Loucy (cell line): ENCODE data around the gene COL25A1.

ENCODE experiments used
- H2AFZ ChIP-seq: fragments of 200-600 bp; sonication (generic); 2 replicates; pipeline ENCODE4 v1.6.0; 2016; ENCODE audit warnings: antibody characterized with exemption, mild to moderate bottlenecking, low read length, moderate library complexity
- H3F3A ChIP-seq: fragments of 200-600 bp; 2 replicates; pipeline ENCODE4 v1.6.0; 2016; ENCODE audit warnings: antibody characterized with exemption, low read depth, mild to moderate bottlenecking
- H3K27me3 ChIP-seq: fragments of 200-600 bp; sonication (generic); 2 replicates; pipeline ENCODE4 v1.6.1; 2014; ENCODE audit warnings: low read length, mild to moderate bottlenecking; ENCODE audit not compliant: insufficient read depth, poor library complexity, severe bottlenecking
- H3K36me3 ChIP-seq: fragments of 200-600 bp; sonication (generic); 2 replicates; pipeline ENCODE4 v1.6.1; 2016; ENCODE audit warnings: low read length; ENCODE audit not compliant: insufficient read depth
- H3K4me1 ChIP-seq: fragments of 200-600 bp; sonication (generic); 2 replicates; pipeline ENCODE4 v1.5.1; 2014; ENCODE audit warnings: low read length, mild to moderate bottlenecking; ENCODE audit not compliant: insufficient read depth, poor library complexity, severe bottlenecking
- H3K4me2 ChIP-seq: fragments of 200-600 bp; sonication (generic); 2 replicates; pipeline ENCODE4 v1.6.0; 2014; ENCODE audit warnings: antibody characterized with exemption, low read length, low read depth, mild to moderate bottlenecking; ENCODE audit not compliant: poor library complexity, severe bottlenecking
- H3K4me3 ChIP-seq: fragments of 200-600 bp; sonication (generic); 2 replicates; pipeline ENCODE4 v1.5.1; 2014; ENCODE audit warnings: low read length, mild to moderate bottlenecking, mixed read lengths; ENCODE audit not compliant: poor library complexity, severe bottlenecking
- H3K79me2 ChIP-seq: fragments of 200-600 bp; sonication (generic); 2 replicates; pipeline ENCODE4 v1.6.1; 2014; ENCODE audit warnings: low read length; ENCODE audit not compliant: insufficient read depth
- H3K9ac ChIP-seq: fragments of 200-600 bp; sonication (generic); 2 replicates; pipeline ENCODE4 v1.6.0; 2014; ENCODE audit warnings: mild to moderate bottlenecking, low read depth, low read length, moderate library complexity; ENCODE audit not compliant: poor library complexity, severe bottlenecking
- H3K9me2 ChIP-seq: fragments of 200-600 bp; sonication (generic); replicated peaks from 2 replicates; pipeline ENCODE4 v1.6.1; 2016; ENCODE audit warnings: low read depth, low read length, mixed read lengths
- H3K9me3 ChIP-seq: fragments of 200-600 bp; sonication (generic); 2 replicates; pipeline ENCODE4 v1.6.1; 2014; ENCODE audit warnings: mild to moderate bottlenecking, antibody characterized with exemption, low read length, low read depth; ENCODE audit not compliant: insufficient read depth
- H4K20me1 ChIP-seq: fragments of 200-600 bp; sonication (generic); 2 replicates; pipeline ENCODE4 v1.6.0; 2014; ENCODE audit warnings: antibody characterized with exemption, low read length, mild to moderate bottlenecking; ENCODE audit not compliant: insufficient read depth, poor library complexity, severe bottlenecking
- EZH2phosphoT487 ChIP-seq: fragments of 200-600 bp; IDR thresholded peaks from 2 replicates; pipeline ENCODE4 v1.6.1; 2018; ENCODE audit warnings: antibody characterized with exemption, mild to moderate bottlenecking, moderate library complexity, borderline replicate concordance
- TF ChIP-seq, protein P1 (sequence below): fragments of 200-600 bp; sonication (generic); conservative IDR thresholded peaks from 2 replicates; pipeline ENCODE4 v1.5.1; 2014; ENCODE audit warnings: mild to moderate bottlenecking, antibody characterized with exemption, low read length

COL25A1 gene

DNA sequence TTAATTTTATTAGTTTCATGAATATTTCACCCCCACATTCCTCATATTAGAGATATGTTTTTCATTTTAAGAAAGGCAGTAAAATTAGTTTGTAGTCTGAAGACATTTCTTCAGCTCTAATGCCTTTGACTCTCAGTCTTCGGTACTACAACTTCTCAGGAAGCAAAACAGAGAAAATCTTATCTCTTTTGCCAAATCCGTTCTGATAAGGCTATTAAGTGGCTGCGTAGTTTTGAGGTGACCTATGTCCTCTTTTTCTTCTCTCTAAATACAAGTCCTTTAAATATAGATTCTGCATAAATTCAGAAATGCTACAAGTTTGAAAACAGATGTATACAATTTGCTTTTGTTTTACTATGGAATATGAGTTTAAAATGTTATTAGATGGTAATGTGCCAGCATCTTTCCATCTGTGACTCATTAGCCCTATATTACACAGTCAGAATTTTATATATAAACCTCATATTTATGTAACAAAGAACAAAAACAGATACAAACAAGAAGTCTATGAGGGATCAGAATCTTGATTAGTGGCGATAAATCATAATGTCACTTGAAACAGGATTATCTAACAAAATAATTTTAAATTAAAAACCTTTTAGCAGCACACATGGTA, 358.4 kb downstream of the COL25A1 start:
- no peaks in the 10 kb centered on the region for H3K4me1 ChIP-seq
- H4K20me1 ChIP-seq = no peaks in the 10 kb centered on the region
- no peak overlapping the region for H3K9ac ChIP-seq
- no peaks in the 10 kb centered on the region for H3K36me3 ChIP-seq
- no peak overlapping the region for H2AFZ ChIP-seq
- H3K9me2 ChIP-seq = no peaks in the 10 kb centered on the region
- H3K9me3 ChIP-seq = no peaks in the 10 kb centered on the region
- TF ChIP-seq EZH2phosphoT487 = no peak
- TF ChIP-seq, protein P1, sequence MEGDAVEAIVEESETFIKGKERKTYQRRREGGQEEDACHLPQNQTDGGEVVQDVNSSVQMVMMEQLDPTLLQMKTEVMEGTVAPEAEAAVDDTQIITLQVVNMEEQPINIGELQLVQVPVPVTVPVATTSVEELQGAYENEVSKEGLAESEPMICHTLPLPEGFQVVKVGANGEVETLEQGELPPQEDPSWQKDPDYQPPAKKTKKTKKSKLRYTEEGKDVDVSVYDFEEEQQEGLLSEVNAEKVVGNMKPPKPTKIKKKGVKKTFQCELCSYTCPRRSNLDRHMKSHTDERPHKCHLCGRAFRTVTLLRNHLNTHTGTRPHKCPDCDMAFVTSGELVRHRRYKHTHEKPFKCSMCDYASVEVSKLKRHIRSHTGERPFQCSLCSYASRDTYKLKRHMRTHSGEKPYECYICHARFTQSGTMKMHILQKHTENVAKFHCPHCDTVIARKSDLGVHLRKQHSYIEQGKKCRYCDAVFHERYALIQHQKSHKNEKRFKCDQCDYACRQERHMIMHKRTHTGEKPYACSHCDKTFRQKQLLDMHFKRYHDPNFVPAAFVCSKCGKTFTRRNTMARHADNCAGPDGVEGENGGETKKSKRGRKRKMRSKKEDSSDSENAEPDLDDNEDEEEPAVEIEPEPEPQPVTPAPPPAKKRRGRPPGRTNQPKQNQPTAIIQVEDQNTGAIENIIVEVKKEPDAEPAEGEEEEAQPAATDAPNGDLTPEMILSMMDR = no peak
- H3K79me2 ChIP-seq = no peaks in the 10 kb centered on the region
- H3K27me3 ChIP-seq = no peaks in the 10 kb centered on the region
- H3K4me3 ChIP-seq = no peak overlapping the region
- H3K4me2 ChIP-seq = no peak overlapping the region
- no peaks in the 10 kb centered on the region for H3F3A ChIP-seq

DNA sequence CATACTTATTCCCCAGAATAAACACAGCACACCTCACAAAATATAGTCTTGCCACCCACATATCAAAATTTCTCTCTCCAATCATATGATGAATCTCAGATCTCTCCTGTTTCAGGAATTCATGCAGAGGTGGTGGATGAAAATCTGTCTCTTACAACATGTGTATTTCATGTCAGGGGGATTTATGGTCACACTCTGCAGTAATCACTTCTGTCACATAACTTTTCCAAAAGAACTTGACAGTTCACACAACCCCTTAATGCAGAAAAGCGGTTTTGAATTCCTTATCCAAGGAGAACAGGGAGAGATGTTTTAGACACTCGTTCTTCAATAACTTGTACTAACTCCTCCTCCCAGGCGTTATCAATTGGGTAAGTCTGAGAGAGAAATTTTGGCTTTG, 359.1 kb downstream of the COL25A1 start:
- Histone ChIP-seq H3K9me2 (no peaks in the 10 kb centered on the region), H4K20me1 (no peaks in the 10 kb centered on the region), H3K79me2 (no peaks in the 10 kb centered on the region), H2AFZ (no peak overlapping the region), H3K9me3 (no peaks in the 10 kb centered on the region), H3K4me2 (no peak overlapping the region), H3K27me3 (no peaks in the 10 kb centered on the region), H3K4me3 (no peak overlapping the region), H3K36me3 (no peaks in the 10 kb centered on the region), H3K9ac (no peak overlapping the region), H3K4me1 (no peaks in the 10 kb centered on the region), H3F3A (no peaks in the 10 kb centered on the region)
- no peak for TF ChIP-seq EZH2phosphoT487
- TF ChIP-seq, protein P1 = no peak

DNA sequence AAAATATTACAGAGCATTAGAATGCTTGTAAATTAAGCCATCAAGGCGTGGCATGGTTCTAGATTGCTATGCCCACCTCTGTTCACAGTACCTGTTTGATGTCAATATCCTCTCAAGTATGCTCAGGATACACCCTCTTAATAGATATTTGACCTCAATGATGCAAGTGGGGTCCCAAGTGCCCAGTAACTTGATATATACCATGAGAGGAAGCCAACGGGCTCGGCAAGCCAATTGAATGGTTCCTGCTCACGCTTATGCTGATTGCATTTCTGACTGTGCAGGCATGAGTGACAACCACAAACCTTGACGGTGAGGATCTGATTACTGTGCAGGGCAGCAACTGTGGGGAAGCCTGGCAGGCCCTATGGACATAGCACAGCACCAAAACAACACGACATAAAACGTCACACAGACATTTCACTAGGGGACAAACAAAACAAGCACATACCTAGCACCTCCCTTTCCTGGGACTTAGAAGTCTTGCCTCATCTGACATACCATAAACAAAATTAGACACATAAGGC, 360.5 kb downstream of the COL25A1 start:
- Histone ChIP-seq H3K9ac (no peak overlapping the region), H3K9me3 (no peaks in the 10 kb centered on the region), H3K36me3 (no peaks in the 10 kb centered on the region), H3K4me3 (no peak overlapping the region), H3K4me2 (no peak overlapping the region), H3F3A (no peaks in the 10 kb centered on the region), H3K79me2 (no peaks in the 10 kb centered on the region), H3K9me2 (no peaks in the 10 kb centered on the region), H4K20me1 (no peaks in the 10 kb centered on the region), H3K27me3 (no peaks in the 10 kb centered on the region), H3K4me1 (no peaks in the 10 kb centered on the region), H2AFZ (no peak overlapping the region)
- TF ChIP-seq, protein P1 = no peak
- no peak for TF ChIP-seq EZH2phosphoT487
